Karpas-422 (cell line): ENCODE data around the gene PCGF5. TPM values are rescaled to one million over a fixed set of nuclear protein-coding genes. Genes with fewer than 3 reads are reported as not detected.
"Not testable (repeated sequence)": the region's sequence is repeated elsewhere in the genome, so short reads cannot be mapped to it uniquely, and the experiment has no call there.

Experiments used
- DNase-seq: peaks from one replicate; pipeline ENCODE4 v3.0.0-alpha.2; 2015
- H2AFZ ChIP-seq: fragments of 200-600 bp; sonication (generic); 2 replicates; pipeline ENCODE4 v1.6.1; 2014; ENCODE audit warnings: antibody characterized with exemption, low read length, mixed read lengths
- H3K27ac ChIP-seq: fragments of 200-600 bp; sonication (generic); 2 replicates; pipeline ENCODE4 v1.5.1; 2014; ENCODE audit warnings: mild to moderate bottlenecking, low read length, moderate library complexity
- H3K27me3 ChIP-seq: fragments of 200-600 bp; sonication (generic); 2 replicates; pipeline ENCODE4 v1.6.1; 2014; ENCODE audit warnings: low read length, mixed read lengths
- H3K36me3 ChIP-seq: fragments of 200-600 bp; sonication (generic); 2 replicates; pipeline ENCODE4 v1.6.1; 2014; ENCODE audit warnings: low read length, mixed read lengths; ENCODE audit not compliant: insufficient read depth
- H3K4me1 ChIP-seq: fragments of 200-600 bp; sonication (generic); 2 replicates; pipeline ENCODE4 v1.6.1; 2014; ENCODE audit warnings: mild to moderate bottlenecking, low read length, mixed read lengths
- H3K4me2 ChIP-seq: fragments of 200-600 bp; sonication (generic); 2 replicates; pipeline ENCODE4 v1.6.1; 2014; ENCODE audit warnings: low read length, low read depth, mild to moderate bottlenecking; ENCODE audit not compliant: poor library complexity, severe bottlenecking
- H3K4me3 ChIP-seq: fragments of 200-600 bp; sonication (generic); 2 replicates; pipeline ENCODE4 v1.5.1; 2014; ENCODE audit warnings: mild to moderate bottlenecking, antibody characterized with exemption, low read length, mixed read lengths
- H3K79me2 ChIP-seq: fragments of 200-600 bp; sonication (generic); 2 replicates; pipeline ENCODE4 v1.6.1; 2014; ENCODE audit warnings: mild to moderate bottlenecking, low read length, mixed read lengths
- H3K9ac ChIP-seq: fragments of 200-600 bp; sonication (generic); 2 replicates; pipeline ENCODE4 v1.6.0; 2014; ENCODE audit warnings: low read length
- H3K9me2 ChIP-seq: fragments of 200-600 bp; sonication (generic), shearing (Covaris generic); replicated peaks from 2 replicates; pipeline ENCODE4 v1.6.0; 2014; ENCODE audit warnings: mild to moderate bottlenecking, low read length, moderate library complexity; ENCODE audit not compliant: insufficient read depth
- H3K9me3 ChIP-seq: fragments of 300-700, 200-600 bp; sonication (generic); 2 replicates; pipeline ENCODE4 v1.6.1; 2014; ENCODE audit warnings: low read length, mixed read lengths
- H4K20me1 ChIP-seq: fragments of 200-600 bp; sonication (generic); 2 replicates; pipeline ENCODE4 v1.6.1; 2014; ENCODE audit warnings: mild to moderate bottlenecking, antibody characterized with exemption, low read length, low read depth; ENCODE audit not compliant: insufficient read depth
- total RNA-seq: library from RNA; depleted of rRNA; stranded (reverse); fragments of >200 nt; shearing (Covaris generic); gene quantifications from 2 replicates; pipeline ENCODE4 v1.2.3, GENCODE V29; 2014; ENCODE audit warnings: low replicate concordance

PCGF5 gene
- total RNA-seq, 1 experiment from 2014 or later = 4.0 TPM

DNA sequence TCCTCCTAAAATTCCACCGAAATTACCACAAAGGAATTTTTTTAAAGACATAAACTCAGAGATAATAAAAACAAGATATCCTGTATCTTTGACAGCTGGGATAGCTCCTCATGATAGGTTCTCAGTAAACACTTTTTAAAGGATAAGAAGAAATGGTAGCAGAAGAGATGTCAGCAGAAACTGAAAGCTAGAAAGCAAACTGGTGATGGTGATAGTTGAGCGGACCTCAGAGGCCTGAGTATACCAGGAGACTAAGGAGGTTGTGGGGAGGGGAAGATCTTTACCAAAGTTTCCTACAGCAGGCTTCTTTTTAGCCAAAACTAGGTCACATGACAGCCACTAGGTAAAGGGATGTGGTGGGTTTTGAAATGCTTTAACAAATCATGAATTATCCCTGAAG, 22.5 kb downstream of the PCGF5 start:
- Histone ChIP-seq H3K9ac (no peak overlapping the region), H3K9me3 (no peaks in the 10 kb centered on the region), H3K79me2 (no peaks in the 10 kb centered on the region), H2AFZ (no peak overlapping the region), H4K20me1 (no peaks in the 10 kb centered on the region), H3K27me3 (no peaks in the 10 kb centered on the region), H3K9me2 (no peaks in the 10 kb centered on the region), H3K27ac (no peak overlapping the region), H3K4me1 (no peaks in the 10 kb centered on the region), H3K36me3 (no peaks in the 10 kb centered on the region), H3K4me2 (no peak overlapping the region), H3K4me3 (no peak overlapping the region)
- DNase-seq = no peak

DNA sequence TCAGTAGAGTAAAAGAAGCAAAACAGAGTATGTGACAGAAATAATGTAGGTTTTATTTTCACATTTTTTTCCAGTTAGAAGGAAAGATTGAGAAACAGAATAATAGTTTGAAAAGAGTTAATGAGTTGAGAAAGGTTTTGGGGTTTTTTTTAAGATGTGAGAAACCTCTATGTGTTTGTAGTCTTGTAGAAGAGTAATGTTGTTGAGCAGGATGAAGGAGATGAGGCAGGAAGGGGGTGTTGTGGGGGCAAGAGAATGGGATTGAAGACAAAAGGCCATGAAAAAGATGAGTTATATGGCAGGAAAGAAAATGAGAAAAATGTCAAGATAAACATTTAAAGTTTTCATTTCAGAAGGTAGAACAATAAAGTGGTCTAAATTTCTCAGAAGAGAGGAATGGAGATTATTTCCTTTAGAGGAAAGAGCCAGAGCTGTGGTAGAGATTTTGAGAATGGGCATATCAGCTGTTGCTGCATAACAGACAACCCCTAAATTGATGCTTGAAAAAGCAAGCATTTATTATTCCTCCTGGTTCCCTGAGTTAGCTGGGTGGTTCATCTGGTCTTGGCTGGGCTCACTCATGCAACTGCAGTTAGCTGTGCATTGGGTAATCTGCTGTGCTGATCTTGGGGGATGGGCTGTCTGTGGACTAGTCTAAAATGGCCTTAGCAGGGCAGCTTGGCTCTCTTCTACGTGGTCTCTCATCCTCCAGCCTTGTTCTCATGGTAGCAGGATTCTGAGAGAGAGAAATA, 27.1 kb downstream of the PCGF5 start:
- Histone ChIP-seq H3K27ac (no peak overlapping the region), H3K4me2 (no peak overlapping the region), H3K9ac (no peak overlapping the region), H2AFZ (no peak overlapping the region), H3K9me3 (no peaks in the 10 kb centered on the region), H3K27me3 (no peaks in the 10 kb centered on the region), H3K4me1 (no peaks in the 10 kb centered on the region), H3K79me2 (no peaks in the 10 kb centered on the region), H4K20me1 (no peaks in the 10 kb centered on the region), H3K4me3 (no peak overlapping the region), H3K9me2 (no peaks in the 10 kb centered on the region), H3K36me3 (no peaks in the 10 kb centered on the region)
- no peak for DNase-seq

DNA sequence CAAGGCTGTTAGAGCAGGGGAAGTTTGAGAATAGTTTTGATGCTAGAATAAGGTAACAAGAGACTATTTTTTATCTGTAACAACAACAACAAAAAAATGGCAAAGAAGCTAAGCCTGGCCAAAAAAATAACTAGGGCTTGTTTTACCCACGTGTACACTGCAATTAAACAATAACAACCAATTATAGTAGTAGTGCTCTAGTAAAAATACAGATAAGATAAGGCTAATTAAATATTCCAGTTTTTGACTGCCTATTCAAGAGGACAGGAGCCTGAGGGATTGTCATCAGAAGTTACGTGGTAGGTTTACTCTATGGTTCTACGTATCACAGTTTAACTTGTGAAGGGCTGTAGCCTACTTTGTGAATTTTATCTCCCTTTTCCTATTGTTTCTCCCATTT, 29.2 kb downstream of the PCGF5 start:
- H3K79me2 ChIP-seq = no peaks in the 10 kb centered on the region
- H3K9ac ChIP-seq = no peak overlapping the region
- no peak overlapping the region for H2AFZ ChIP-seq
- no peak overlapping the region for H3K27ac ChIP-seq
- H3K9me2 ChIP-seq = no peaks in the 10 kb centered on the region
- H3K27me3 ChIP-seq = no peaks in the 10 kb centered on the region
- no peak overlapping the region for H3K4me3 ChIP-seq
- H3K4me2 ChIP-seq = no peak overlapping the region
- H3K4me1 ChIP-seq = no peaks in the 10 kb centered on the region
- H4K20me1 ChIP-seq = no peaks in the 10 kb centered on the region
- H3K36me3 ChIP-seq = no peaks in the 10 kb centered on the region
- no peak for DNase-seq
- no peaks in the 10 kb centered on the region for H3K9me3 ChIP-seq

DNA sequence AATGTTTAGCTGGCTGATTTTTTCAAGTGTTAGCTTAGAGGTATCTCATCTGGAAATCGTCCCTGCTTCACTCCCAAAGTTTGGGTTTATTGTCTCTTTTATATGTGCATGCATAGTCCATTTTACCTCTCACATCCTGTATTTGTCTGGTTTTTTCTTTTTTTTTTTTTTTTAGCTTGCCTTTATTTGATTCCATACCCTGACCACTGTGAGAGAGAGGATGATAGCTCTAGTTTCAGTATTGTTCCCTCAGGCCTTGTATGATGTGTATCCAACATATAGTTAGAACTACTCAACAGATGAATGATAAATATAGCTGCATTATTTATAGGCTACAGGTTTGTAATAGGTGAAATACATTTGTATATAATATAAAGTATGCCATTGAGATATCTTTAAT, 29.9 kb downstream of the PCGF5 start:
- Histone ChIP-seq H3K9ac (no peak overlapping the region), H4K20me1 (no peaks in the 10 kb centered on the region), H2AFZ (no peak overlapping the region), H3K4me2 (no peak overlapping the region), H3K9me3 (no peaks in the 10 kb centered on the region), H3K36me3 (no peaks in the 10 kb centered on the region), H3K27ac (no peak overlapping the region), H3K4me3 (no peak overlapping the region), H3K79me2 (no peaks in the 10 kb centered on the region), H3K4me1 (no peaks in the 10 kb centered on the region), H3K27me3 (no peaks in the 10 kb centered on the region), H3K9me2 (no peaks in the 10 kb centered on the region)
- DNase-seq = no peak

DNA sequence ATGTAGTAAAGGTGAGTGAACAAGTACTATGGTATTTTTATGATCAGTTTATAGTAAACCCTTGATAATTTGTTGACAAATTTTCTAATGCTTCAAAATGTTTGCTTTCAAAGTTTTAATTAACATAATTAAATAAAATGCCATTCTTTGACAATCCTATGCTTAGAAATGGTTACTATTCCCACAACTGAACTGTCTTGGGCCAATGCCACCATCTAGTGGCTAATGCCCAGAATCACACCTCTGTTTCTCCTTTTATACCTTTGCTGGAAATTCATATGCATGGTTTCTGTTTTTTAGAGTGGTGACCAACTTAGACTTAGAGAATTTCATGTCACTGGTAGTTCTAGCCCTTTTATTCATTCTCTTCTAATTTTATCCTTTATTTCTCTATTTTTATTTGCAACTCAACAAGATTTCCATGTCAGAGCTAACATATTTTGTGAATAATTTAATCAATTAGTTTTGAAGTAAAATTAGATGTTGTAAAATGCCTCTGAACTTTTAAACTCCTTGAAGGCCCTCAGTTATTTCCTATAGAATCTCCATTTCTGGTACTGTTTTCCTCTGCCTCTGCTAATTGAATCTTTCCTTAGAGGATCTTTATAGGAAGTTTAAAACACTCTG, 31.1 kb downstream of the PCGF5 start:
- no peaks in the 10 kb centered on the region for H3K9me3 ChIP-seq
- no peaks in the 10 kb centered on the region for H3K27me3 ChIP-seq
- no peaks in the 10 kb centered on the region for H3K79me2 ChIP-seq
- H3K9me2 ChIP-seq = no peaks in the 10 kb centered on the region
- no peak overlapping the region for H3K27ac ChIP-seq
- no peak overlapping the region for H3K4me2 ChIP-seq
- H3K4me1 ChIP-seq = no peaks in the 10 kb centered on the region
- peak; percentile 61 for DNase-seq
- no peak overlapping the region for H2AFZ ChIP-seq
- no peaks in the 10 kb centered on the region for H3K36me3 ChIP-seq
- no peaks in the 10 kb centered on the region for H4K20me1 ChIP-seq
- no peak overlapping the region for H3K9ac ChIP-seq
- no peak overlapping the region for H3K4me3 ChIP-seq

DNA sequence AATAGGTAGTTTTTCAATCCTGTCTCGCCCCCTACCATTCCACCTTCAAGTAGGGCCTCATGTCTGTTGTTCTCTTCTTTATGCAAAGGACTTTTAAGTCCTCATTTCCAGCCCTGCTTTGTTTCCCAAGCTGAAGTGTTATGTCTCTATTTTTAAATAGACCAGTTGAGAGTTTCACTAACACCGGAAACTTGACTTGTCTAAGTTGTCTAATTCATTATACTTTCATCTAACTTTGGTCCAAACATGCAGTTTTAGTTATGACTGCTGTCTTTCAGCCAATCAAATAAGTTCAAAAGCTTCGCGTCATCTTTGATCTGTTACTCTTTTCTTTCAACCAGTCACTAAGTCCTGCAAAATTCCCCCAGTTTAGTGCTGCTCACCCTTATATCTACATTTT, 32.8 kb downstream of the PCGF5 start:
- H3K9me3 ChIP-seq = no peaks in the 10 kb centered on the region
- no peaks in the 10 kb centered on the region for H3K79me2 ChIP-seq
- H3K36me3 ChIP-seq = no peaks in the 10 kb centered on the region
- no peaks in the 10 kb centered on the region for H3K4me1 ChIP-seq
- no peaks in the 10 kb centered on the region for H3K27me3 ChIP-seq
- no peak overlapping the region for H3K9ac ChIP-seq
- no peaks in the 10 kb centered on the region for H4K20me1 ChIP-seq
- DNase-seq = no peak
- H3K4me3 ChIP-seq = no peak overlapping the region
- no peak overlapping the region for H2AFZ ChIP-seq
- no peak overlapping the region for H3K27ac ChIP-seq
- no peak overlapping the region for H3K4me2 ChIP-seq
- H3K9me2 ChIP-seq = no peaks in the 10 kb centered on the region

DNA sequence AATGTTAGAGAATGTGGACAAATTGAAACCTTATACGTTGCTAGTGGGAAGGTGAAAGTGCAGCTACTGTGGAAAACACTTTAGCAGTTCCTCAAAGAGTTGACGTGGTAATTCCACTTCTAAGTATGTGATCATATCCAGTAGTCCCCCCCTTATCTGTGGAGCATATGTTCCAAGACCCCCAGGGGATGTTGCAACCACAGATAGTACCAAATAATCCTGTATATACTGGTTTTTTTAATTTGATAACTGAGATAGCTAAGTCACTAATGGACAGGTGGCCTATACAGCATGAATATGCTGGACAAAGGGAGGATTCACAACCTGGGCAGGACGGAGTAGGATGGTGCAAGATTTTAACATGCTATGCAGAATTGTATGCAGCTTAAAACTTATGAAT, 36.8 kb downstream of the PCGF5 start:
- Histone ChIP-seq H3K9me2 (no peaks in the 10 kb centered on the region), H4K20me1 (no peaks in the 10 kb centered on the region), H3K4me2 (no peak overlapping the region), H3K9me3 (no peaks in the 10 kb centered on the region), H3K36me3 (no peaks in the 10 kb centered on the region), H3K27me3 (no peaks in the 10 kb centered on the region), H3K4me1 (no peaks in the 10 kb centered on the region), H3K9ac (no peak overlapping the region), H3K79me2 (no peaks in the 10 kb centered on the region), H2AFZ (no peak overlapping the region), H3K27ac (no peak overlapping the region), H3K4me3 (no peak overlapping the region)
- DNase-seq = no peak

DNA sequence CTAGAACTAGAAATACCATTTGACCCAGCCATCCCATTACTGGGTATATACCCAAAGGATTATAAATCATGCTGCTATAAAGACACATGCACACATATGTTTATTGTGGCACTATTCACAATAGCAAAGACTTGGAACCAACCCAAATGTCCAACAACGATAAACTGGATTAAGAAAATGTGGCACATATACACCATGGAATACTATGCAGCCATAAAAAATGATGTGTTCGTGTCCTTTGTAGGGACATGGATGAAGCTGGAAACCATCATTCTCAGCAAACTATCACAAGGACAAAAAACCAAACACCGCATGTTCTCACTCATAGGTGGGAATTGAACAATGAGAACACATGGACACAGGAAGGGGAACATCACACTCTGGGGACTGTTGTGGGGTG, 40.0 kb downstream of the PCGF5 start:
- H3K27me3 ChIP-seq, H3K9me3 ChIP-seq, H3K79me2 ChIP-seq, H4K20me1 ChIP-seq, H3K9ac ChIP-seq, H3K4me3 ChIP-seq, DNase-seq, H3K4me1 ChIP-seq, H3K9me2 ChIP-seq, H3K27ac ChIP-seq, H3K4me2 ChIP-seq, H3K36me3 ChIP-seq, H2AFZ ChIP-seq: not testable (repeated sequence)
